Islet of Langerhans (tissue), 1 donor: ENCODE measurements around the gene C10orf95.
"Not testable (repeated sequence)": the region's sequence is repeated elsewhere in the genome, so short reads cannot be mapped to it uniquely, and the experiment has no call there.

Experiments
- FAIRE-seq: peaks from one replicate; lab custom pipeline; 2011; peaks lifted over from hg19 to GRCh38; lab: Jason Lieb, UNC

The C10orf95 gene

GRCh38 chr10:102463983-102464382 lies 12.6 kb upstream of the C10orf95 start:
- no peak for FAIRE-seq

GRCh38 chr10:102462512-102463054 lies 11.2 kb upstream of the C10orf95 start:
- no peak for FAIRE-seq

GRCh38 chr10:102461187-102462054 lies 10.1 kb upstream of the C10orf95 start:
- no peak for FAIRE-seq

- no peak for FAIRE-seq
Observed at GRCh38 chr10:102460836-102461186, 9.5 kb upstream of the C10orf95 start.

GRCh38 chr10:102458656-102459055 lies 7.3 kb upstream of the C10orf95 start:
- FAIRE-seq = no peak

- no peak for FAIRE-seq
Observed at GRCh38 chr10:102457591-102458150, 6.3 kb upstream of the C10orf95 start.

- no peak for FAIRE-seq
Observed at GRCh38 chr10:102455893-102456471, 4.6 kb upstream of the C10orf95 start.

- not testable (repeated sequence) for FAIRE-seq
Observed at GRCh38 chr10:102454662-102455487, 3.5 kb upstream of the C10orf95 start.

- FAIRE-seq = no peak
Observed at GRCh38 chr10:102453502-102453901, 2.2 kb upstream of the C10orf95 start.

GRCh38 chr10:102452672-102453340 lies 1.5 kb upstream of the C10orf95 start:
- FAIRE-seq = no peak

- no peak for FAIRE-seq
Observed at GRCh38 chr10:102450374-102451104, 804 bp downstream of the C10orf95 start.

- FAIRE-seq = no peak
Observed at GRCh38 chr10:102450124-102450373, 1.3 kb downstream of the C10orf95 start.

- no peak for FAIRE-seq
Observed at GRCh38 chr10:102449321-102450123, 1.8 kb downstream of the C10orf95 start.

GRCh38 chr10:102444851-102445250 lies 6.5 kb downstream of the C10orf95 start:
- FAIRE-seq = no peak

- FAIRE-seq = no peak
Observed at GRCh38 chr10:102438374-102438773, 13.0 kb downstream of the C10orf95 start.

- FAIRE-seq = no peak
Observed at GRCh38 chr10:102437515-102437914, 13.8 kb downstream of the C10orf95 start.

- FAIRE-seq = no peak
Observed at GRCh38 chr10:102436312-102436711, 15.0 kb downstream of the C10orf95 start.

- no peak for FAIRE-seq
Observed at GRCh38 chr10:102435529-102436233, 15.7 kb downstream of the C10orf95 start.

- no peak for FAIRE-seq
Observed at GRCh38 chr10:102435133-102435497, 16.2 kb downstream of the C10orf95 start.
